Activated naive CD4-positive, alpha-beta T cell treated with anti-CD3 and anti-CD28 coated beads, Interleukin-2, amount 50 U/mL, for 16 hours (primary cell): Measurements from ENCODE around the gene SPRR2D.

Experiments used
- DNase-seq: peaks from one replicate; pipeline ENCODE4 v3.0.0-alpha.2; 2020

Gene SPRR2D

GRCh38 chr1:153001382-153001781, 39.5 kb downstream of the SPRR2D start, which contains the start of gene SPRR3:
TSS of gene SPRR3 (plus strand) at chr1:153001749. CDS start at chr1:153003021, 1,272 bp downstream.
- DNase-seq = no peak

DNA sequence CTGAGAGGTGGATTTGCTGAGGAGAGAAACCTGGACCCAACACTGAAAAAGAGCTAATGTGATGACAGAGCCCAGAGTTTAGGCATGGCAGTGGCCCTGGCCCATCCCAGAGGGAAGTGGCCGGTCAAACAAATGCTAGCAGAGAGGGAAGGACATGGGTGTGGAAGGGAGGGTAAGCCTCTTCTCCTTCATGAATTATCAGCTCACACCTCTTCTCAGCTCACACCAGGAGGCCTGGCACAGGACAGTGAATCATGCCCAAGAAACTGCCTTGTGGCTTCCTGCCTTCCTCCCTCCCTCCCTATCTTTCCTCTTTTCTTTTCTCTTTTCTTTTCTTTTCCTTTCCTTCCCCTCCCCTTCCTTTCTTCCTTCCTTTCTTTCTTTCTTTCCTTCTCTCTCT, 40.6 kb downstream of the SPRR2D start:
- no peak for DNase-seq

DNA sequence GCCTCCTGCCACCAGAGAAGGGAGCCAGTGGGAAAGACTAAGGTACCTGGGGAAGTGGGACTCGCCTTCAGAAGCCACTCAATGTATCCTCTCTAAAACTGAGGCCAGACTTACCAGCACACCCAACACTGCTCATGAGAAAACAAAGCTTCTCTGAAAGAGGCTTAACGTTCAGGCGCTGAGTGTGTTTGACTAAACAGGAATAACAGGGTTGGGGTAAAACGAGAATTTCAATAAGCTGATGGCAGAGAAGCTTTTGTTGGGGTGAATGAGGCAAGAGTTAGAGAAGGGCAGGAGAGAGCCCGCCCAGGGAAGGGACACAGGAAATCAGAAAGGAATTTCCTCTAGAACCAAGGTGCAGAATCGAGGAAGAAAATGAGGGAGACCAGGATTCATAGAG, 41.1 kb downstream of the SPRR2D start:
- no peak for DNase-seq

GRCh38 chr1:152998476-152998875, 42.4 kb downstream of the SPRR2D start:
- no peak for DNase-seq

GRCh38 chr1:152997901-152998300, 43.0 kb downstream of the SPRR2D start:
- no peak for DNase-seq

DNA sequence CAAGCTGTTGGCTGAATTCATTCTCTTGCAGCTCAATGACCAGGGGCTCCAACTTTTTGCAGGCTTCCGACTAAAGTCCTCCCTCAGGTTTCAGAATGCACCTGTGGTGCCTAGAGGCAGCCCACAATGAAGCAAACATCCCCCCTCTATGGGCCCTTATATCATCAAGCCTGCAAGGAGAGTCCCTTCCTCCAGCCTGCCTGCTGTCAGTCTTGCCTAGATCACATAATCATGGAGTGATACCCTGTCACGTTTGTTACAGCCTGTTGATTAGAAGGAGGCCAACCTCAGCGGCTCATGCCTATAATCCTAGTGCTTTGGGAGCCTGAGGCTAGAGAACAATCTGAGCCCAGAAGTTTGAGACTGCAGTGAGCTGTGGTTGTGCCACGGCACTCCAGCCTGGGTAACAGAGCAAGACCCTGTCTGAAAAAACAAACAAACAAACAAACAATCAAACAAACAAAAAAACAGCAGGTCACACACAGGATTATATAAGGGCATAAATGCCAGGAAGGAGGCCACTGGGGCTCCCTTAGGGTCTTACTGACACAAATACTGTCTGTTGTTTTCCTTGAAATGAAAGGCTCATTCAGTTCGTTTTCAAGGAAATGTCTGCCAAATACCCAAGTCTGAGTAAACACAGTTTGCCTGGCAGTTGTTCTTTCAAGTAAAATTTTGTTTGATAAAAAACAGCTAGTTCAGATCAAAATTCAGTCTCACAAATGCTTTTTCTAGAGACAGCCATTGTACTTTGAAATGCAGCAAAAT, 44.1 kb downstream of the SPRR2D start:
- DNase-seq = no peak

- DNase-seq = no peak
Measured at GRCh38 chr1:152995842-152996241, 45.1 kb downstream of the SPRR2D start.

DNA sequence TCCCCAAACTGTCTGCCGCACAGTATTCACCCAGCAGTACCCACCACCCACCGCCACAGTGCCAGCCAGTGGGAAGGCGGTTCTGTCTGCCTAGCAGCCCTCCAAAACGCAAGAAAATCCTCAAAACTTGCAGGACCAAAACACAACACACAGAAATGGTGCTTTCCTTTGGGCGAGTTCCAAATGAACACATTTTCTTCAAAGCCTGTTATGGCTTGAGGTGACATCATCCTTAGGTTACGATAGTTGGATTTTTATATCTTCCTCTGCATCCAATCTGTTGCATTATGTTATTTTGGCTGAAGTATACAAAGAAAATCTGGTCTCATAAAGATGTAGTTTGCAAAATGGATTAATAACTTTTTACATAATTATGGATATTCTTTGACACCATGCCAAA, 47.7 kb downstream of the SPRR2D start:
- DNase-seq = no peak
